ENCODE results near the gene IFT25. TPM values are rescaled to one million over a fixed set of nuclear protein-coding genes. Genes with fewer than 3 reads are reported as not detected.

The IFT25 gene
- total RNA-seq, 2 donors from 2014 or later: 6.5 to 10.1 TPM

- no peaks in the 10 kb centered on the region for H3K27me3 ChIP-seq
- H3K9me3 ChIP-seq: no peaks in the 10 kb centered on the region
- H3K36me3 ChIP-seq: no peaks in the 10 kb centered on the region
- H3K4me3 ChIP-seq: no peak overlapping the region
- no peak for TF ChIP-seq CTCF (IDR thresholded peaks at IDR 0.05)
- H3K27ac ChIP-seq: no peak overlapping the region
- DNase-seq (ENCODE audit: low spot score): no peak
- no peaks in the 10 kb centered on the region for H3K4me1 ChIP-seq
Measured at GRCh38 chr1:53913352-53914033, 32.0 kb downstream of the IFT25 start.

DNA sequence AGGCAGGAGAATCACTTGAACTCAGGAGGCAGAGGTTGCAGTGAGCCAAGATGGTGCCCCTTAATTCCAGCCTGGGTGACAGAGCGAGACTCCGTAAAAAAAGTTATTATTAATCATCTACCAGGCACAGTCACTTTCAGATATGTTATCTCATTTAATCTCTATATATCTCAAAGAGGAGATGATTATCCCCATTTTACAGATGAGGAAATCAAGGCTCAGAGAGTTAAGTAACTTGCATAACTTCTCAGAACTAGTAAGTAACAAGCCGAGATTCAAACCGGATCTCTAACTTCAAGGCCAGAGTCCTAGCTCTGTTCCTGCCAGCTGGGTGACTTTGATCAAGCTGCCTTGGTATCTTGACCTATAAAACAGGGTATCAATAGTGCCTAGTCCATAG, 34.1 kb downstream of the IFT25 start:
- DNase-seq (ENCODE audit: low spot score): no peak
- Histone ChIP-seq H3K27ac (no peak overlapping the region), H3K36me3 (no peaks in the 10 kb centered on the region), H3K4me1 (no peaks in the 10 kb centered on the region), H3K9me3 (no peaks in the 10 kb centered on the region), H3K27me3 (no peaks in the 10 kb centered on the region), H3K4me3 (no peak overlapping the region)
- TF ChIP-seq CTCF (IDR thresholded peaks at IDR 0.05): no peak

GRCh38 chr1:53909946-53910345, 35.6 kb downstream of the IFT25 start:
- no peak overlapping the region for H3K27ac ChIP-seq
- no peak for TF ChIP-seq CTCF (IDR thresholded peaks at IDR 0.05)
- H3K27me3 ChIP-seq: no peaks in the 10 kb centered on the region
- H3K4me1 ChIP-seq: no peaks in the 10 kb centered on the region
- H3K9me3 ChIP-seq: no peaks in the 10 kb centered on the region
- DNase-seq (ENCODE audit: low spot score): no peak
- H3K36me3 ChIP-seq: no peaks in the 10 kb centered on the region
- no peak overlapping the region for H3K4me3 ChIP-seq

DNA sequence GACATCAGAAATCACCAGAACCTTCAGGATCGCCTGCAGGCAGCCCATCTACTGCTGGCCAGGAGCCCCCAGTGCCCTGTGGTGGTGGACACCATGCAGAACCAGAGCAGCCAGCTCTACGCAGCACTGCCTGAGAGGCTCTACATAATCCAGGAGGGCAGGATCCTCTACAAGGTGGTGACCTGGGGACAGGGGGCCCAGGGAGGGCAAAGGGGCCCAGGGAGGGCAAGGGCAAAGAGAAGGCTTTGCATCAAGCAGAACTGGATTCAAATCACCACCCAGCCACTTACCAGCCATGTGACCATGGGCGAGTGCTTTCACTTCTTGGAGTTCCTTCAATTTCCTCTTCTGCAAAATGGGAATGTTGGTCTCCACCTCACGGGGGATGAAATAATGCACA, 39.4 kb downstream of the IFT25 start:
- no peak overlapping the region for H3K27ac ChIP-seq
- DNase-seq (ENCODE audit: low spot score): no peak
- H3K36me3 ChIP-seq: no peaks in the 10 kb centered on the region
- no peaks in the 10 kb centered on the region for H3K4me1 ChIP-seq
- no peaks in the 10 kb centered on the region for H3K9me3 ChIP-seq
- H3K4me3 ChIP-seq: no peak overlapping the region
- TF ChIP-seq CTCF (IDR thresholded peaks at IDR 0.05): no peak
- H3K27me3 ChIP-seq: no peaks in the 10 kb centered on the region

DNA sequence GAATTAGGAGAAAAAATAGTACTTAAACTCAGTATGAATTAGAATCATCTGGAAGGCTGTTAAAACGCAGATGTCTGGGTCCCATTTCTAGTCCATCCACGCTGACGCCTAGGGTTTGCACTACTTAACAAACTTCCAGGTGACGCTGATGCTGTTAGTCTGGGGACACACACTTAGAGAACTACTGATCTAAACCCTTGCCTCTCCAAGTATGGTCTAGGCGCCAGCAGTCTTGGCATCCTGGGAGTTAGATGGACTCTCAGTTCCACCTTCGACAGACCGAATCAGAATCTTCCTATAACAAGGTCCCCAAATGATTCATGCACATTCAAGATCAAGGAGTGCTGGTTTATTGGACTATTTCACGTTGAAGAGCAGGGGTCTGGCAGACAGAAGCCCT, 40.0 kb downstream of the IFT25 start:
- H3K27me3 ChIP-seq: no peaks in the 10 kb centered on the region

More for the DNA sequence above, 40.0 kb downstream of the IFT25 start:
- no peaks in the 10 kb centered on the region for H3K9me3 ChIP-seq
- TF ChIP-seq CTCF (IDR thresholded peaks at IDR 0.05): no peak
- H3K4me3 ChIP-seq: no peak overlapping the region
- no peak for DNase-seq (ENCODE audit: low spot score)
- no peaks in the 10 kb centered on the region for H3K4me1 ChIP-seq
- H3K27ac ChIP-seq: no peak overlapping the region
- no peaks in the 10 kb centered on the region for H3K36me3 ChIP-seq

All from right atrium auricular region (tissue), 2 donors.